Measurements from ENCODE around the gene URI1. TPM values are rescaled to one million over a fixed set of nuclear protein-coding genes. Genes with fewer than 3 reads are reported as not detected.

URI1 gene
- total and polyA plus RNA-seq, 4 donors, result 72.7 to 91.7 (median 84.3) TPM

DNA sequence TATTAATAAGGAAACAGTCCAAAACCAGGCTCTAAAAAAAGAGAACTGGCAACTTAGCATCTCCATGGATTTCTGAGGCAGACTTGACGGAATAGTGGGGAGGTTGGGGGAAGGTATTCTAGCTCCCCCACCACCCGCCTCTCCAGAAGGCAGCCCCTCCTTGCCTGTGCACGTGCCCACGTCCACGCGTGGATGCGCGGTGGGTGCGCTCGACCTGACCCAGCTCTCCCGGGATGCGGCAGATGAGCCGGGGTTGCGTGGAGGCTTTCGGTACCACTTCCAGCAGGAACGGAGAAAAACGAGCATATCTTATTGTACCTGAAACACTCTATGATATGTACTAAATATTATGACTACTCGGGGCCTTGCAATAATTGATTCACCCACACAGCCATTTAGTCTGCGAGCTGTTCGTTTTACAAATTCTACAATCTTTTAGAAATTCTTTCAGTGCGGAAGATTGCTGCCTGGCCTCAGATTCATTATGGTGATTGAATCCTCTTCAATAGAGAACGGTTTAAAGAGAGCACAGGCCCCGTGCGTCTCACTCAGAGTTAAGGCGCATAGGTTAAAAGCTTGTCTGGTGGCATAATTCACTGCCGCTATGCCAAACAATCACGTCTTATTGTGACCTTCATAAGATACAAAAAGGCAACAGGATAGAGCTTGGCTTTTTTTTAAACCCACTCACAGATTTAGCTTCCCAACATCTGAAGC lies 117.9 kb downstream of the URI1 start:
- Histone ChIP-seq H3K9me3 (ENCODE audit: control insufficient read depth, insufficient read depth, low read length) (no peaks in the 10 kb centered on the region), H3K27me3 (ENCODE audit: control insufficient read depth, insufficient read depth, low read length) (no peaks in the 10 kb centered on the region), H3K4me1 (ENCODE audit: control insufficient read depth, insufficient read depth, low read length) (peaks cover 12% of the 10 kb centered on the region), H3K27ac (ENCODE audit: low read depth, low read length) (no peak overlapping the region), H3K36me3 (ENCODE audit: control insufficient read depth, insufficient read depth, low read length) (no peaks in the 10 kb centered on the region), H3K4me3 (ENCODE audit: low read depth, low read length) (no peak overlapping the region)
- peak in 2 of 6 donors; percentile 27 to 78 for DNase-seq (ENCODE audit: low read depth in 4 of 6, low spot score in 6 of 6)
- WGBS (ENCODE audit: insufficient coverage), result 21% methylated on average over 4 of the region's 27 CpGs

DNA sequence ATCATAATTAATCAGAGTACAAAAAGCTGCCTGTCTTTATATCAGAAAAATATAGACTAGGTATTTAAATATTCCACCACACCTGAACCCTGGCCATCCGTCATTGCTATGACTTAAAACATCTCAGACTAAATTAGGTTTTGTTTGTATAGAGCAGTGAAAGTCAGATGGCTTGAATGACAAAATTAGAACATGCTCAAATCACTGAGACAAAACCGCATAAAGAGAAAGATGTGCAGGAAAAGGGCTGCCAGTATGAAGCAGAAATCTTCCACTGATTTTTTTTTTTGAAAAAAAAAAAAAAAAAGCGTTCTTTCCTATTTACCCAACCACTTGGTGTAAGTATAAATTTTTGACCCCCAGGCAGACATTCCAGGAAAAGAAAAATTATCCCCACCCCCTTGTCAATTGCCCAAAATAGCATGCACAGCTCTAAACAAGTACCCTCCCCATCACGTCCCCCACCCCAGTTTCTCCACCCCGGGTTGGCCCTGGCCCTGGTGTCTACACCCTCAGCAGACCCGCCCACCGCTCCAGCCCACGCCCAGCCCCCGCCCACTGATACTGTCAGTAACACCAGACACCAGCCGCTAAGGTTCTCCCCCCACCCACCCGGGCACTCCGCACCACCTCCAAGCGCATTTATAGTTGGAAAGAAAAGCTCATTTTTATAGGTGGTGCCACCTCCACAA lies 118.6 kb downstream of the URI1 start:
- Histone ChIP-seq H3K27ac (ENCODE audit: low read depth, low read length) (no peak overlapping the region), H3K4me1 (ENCODE audit: control insufficient read depth, insufficient read depth, low read length) (peaks cover 15% of the 10 kb centered on the region), H3K4me3 (ENCODE audit: low read depth, low read length) (no peak overlapping the region), H3K36me3 (ENCODE audit: control insufficient read depth, insufficient read depth, low read length) (no peaks in the 10 kb centered on the region), H3K9me3 (ENCODE audit: control insufficient read depth, insufficient read depth, low read length) (no peaks in the 10 kb centered on the region), H3K27me3 (ENCODE audit: control insufficient read depth, insufficient read depth, low read length) (no peaks in the 10 kb centered on the region)
- no CpG with 5 or more reads among the region's 13 CpGs for WGBS (ENCODE audit: insufficient coverage)
- DNase-seq (ENCODE audit: low read depth in 4 of 6, low spot score in 6 of 6), result peak in 2 of 6 donors; percentile 44 to 64

DNA sequence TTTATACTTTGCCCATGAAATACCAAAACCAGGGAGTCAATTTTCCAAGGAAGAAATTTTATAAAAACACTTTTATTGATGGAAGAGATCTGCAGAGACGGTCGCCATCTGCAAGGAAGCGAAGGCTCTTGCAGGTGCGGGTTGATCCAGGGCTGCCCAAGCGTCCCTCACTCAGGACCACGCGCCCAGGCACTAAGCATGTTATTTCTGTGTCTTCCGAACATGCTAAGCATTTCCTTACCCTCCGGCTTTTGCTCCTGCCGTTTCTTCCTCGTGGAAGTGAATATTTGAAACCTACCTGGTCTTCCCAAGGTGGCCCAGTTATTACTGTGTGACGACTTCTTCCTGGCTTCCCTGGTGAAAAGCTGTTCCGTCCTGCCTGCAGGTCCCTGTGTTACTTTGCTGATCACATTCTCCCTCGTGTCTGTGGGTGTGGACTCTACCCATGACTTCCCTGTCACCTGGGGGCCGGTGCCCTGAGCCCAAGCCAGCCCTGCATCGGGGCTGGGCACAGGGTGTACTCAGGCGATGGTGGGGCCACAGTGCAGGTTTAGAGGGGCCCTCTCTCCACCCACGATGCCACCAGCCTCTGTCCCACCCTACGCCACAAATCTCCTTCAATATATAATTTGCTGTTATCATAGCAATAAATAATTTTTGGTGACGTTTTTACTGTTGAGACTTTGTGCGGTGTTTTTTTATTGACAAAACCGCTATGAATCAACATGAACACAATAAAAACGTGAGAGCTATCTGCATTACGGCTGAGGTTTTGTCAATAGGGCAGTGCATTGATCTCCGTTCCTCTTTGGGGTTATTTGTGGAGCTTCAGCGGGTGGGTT lies 119.4 kb downstream of the URI1 start:
- Histone ChIP-seq H3K4me3 (ENCODE audit: low read depth, low read length) (no peak overlapping the region), H3K27me3 (ENCODE audit: control insufficient read depth, insufficient read depth, low read length) (no peaks in the 10 kb centered on the region), H3K27ac (ENCODE audit: low read depth, low read length) (no peak overlapping the region), H3K4me1 (ENCODE audit: control insufficient read depth, insufficient read depth, low read length) (peaks cover 15% of the 10 kb centered on the region), H3K9me3 (ENCODE audit: control insufficient read depth, insufficient read depth, low read length) (no peaks in the 10 kb centered on the region), H3K36me3 (ENCODE audit: control insufficient read depth, insufficient read depth, low read length) (no peaks in the 10 kb centered on the region)
- 87% methylated on average over 23 of the region's 26 CpGs for WGBS (ENCODE audit: insufficient coverage)
- peak in 1 of 6 donors; percentile 5 for DNase-seq (ENCODE audit: low read depth in 4 of 6, low spot score in 6 of 6)

DNA sequence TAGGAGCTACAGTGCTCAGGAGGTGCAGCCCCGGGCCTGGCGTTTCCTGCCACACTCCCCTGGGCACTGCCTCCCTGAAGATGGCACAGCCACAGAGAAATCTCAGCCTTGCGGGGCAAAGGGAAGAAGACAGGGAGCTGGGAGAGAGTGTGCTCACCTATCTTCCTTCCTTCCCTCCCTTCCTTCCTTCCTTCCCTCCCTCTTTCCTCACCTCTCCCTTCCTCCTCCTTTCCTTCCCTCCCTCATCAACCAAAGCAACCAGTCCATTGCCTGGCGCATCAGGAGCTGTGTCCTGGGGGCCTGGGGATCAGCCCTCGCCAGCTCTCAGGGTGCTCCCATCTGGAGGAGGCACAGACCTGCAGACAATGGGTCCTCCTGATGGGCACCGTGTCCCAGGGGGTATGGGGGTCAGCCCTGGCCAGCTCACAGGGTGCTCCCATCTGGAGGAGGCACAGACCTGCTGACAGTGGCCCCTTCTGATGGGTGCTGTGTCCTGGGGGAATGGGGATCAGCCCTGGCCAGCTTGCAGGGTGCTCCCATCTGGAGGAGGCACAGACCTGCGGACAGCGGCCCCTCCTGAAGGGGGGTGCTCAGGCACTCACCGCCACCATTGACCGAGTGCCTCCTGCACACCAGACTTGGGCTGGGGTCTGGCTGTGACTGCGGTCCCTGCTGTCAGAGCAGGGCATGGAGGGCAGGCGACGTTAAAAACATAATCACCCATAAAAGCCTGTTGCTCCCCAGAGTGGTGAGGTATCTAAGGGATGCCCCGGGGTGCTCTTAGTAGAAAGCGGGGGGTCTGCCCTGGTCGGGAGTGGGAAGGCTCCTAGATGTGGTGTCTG lies 120.2 kb downstream of the URI1 start:
- 87% methylated on average over 11 of the region's 16 CpGs for WGBS (ENCODE audit: insufficient coverage)
- H3K27ac ChIP-seq (ENCODE audit: low read depth, low read length), result no peak overlapping the region
- peaks cover 15% of the 10 kb centered on the region for H3K4me1 ChIP-seq (ENCODE audit: control insufficient read depth, insufficient read depth, low read length)
- H3K27me3 ChIP-seq (ENCODE audit: control insufficient read depth, insufficient read depth, low read length), result no peaks in the 10 kb centered on the region
- no peaks in the 10 kb centered on the region for H3K36me3 ChIP-seq (ENCODE audit: control insufficient read depth, insufficient read depth, low read length)
- H3K4me3 ChIP-seq (ENCODE audit: low read depth, low read length), result no peak overlapping the region
- no peak for DNase-seq (ENCODE audit: low read depth in 4 of 6, low spot score in 6 of 6)
- no peaks in the 10 kb centered on the region for H3K9me3 ChIP-seq (ENCODE audit: control insufficient read depth, insufficient read depth, low read length)

DNA sequence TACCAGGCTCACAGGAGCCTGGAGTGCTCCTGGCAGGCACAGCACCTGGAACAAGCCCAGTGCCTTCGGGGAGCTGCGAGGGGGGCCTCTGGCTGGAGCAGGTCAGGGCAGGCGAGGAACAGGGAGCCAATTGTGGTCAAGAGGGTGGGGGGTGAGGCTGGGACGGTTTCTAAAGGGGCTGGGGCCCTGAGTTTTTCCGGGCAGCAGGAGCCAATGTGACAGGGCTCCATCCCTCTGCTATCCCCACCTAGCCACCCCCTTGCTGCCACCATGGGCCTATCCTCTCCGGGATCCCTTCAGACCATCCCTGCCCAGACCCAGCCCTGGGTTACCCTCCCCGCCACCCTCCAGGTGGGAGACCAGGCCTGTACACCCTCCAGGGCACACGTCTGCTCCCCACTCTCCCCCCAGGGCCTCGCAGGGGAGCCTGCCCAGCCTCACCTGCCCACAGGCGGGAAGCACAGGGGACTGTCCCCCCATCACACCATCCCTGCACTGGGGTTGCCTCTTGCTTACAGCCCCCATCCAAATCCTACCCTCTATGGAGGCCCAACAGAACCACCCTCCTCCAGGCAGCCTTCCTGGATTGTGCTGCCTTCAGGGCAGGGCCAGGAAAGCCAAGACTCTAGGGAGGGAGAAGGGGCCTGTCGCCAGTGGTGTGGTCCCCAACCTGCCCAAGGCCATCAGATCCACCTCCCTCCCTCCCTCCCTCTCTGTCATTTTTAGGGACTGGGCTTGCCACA lies 121.0 kb downstream of the URI1 start:
- WGBS (ENCODE audit: insufficient coverage), result 90% methylated on average over 9 of the region's 11 CpGs
- Histone ChIP-seq H3K27ac (ENCODE audit: low read depth, low read length) (no peak overlapping the region), H3K27me3 (ENCODE audit: control insufficient read depth, insufficient read depth, low read length) (no peaks in the 10 kb centered on the region), H3K4me1 (ENCODE audit: control insufficient read depth, insufficient read depth, low read length) (peaks cover 15% of the 10 kb centered on the region), H3K4me3 (ENCODE audit: low read depth, low read length) (no peak overlapping the region), H3K9me3 (ENCODE audit: control insufficient read depth, insufficient read depth, low read length) (no peaks in the 10 kb centered on the region), H3K36me3 (ENCODE audit: control insufficient read depth, insufficient read depth, low read length) (no peaks in the 10 kb centered on the region)
- DNase-seq (ENCODE audit: low read depth in 4 of 6, low spot score in 6 of 6), result no peak

DNA sequence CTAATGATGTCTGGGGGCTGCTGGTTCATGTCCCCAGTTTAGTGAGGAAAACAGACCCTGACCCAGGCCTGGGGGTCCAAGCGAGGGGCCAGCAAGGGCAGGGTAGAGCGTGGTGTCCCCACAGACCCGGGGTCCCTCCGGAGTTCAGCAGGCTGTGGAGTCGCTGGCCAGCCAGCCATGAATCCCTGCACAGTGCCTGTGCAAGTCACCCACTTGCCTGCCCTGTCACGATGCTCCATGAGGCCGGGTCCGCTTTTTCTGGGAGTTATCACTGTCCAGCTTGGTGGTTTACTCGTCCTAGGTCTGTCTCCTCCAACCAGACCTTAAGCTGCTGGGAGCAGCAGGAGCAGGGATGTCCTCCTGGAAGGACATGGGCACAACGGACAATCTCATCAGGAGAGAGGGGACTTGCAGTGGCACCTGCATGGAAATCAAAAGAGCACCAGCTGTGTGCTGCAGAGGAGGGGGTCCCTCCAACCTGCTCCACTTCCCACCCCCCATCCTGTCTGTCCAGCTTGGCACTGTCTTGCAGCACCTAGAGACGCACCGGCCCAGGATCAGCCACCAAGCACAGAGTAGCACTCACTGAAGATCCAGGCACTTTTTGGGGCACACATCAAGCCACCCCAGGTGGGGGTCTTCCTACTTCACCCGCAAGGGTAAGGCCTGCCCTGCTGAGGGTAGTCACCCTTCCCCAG lies 121.8 kb downstream of the URI1 start:
- Histone ChIP-seq H3K4me3 (ENCODE audit: low read depth, low read length) (no peak overlapping the region), H3K36me3 (ENCODE audit: control insufficient read depth, insufficient read depth, low read length) (no peaks in the 10 kb centered on the region), H3K9me3 (ENCODE audit: control insufficient read depth, insufficient read depth, low read length) (no peaks in the 10 kb centered on the region), H3K4me1 (ENCODE audit: control insufficient read depth, insufficient read depth, low read length) (peaks cover 15% of the 10 kb centered on the region), H3K27me3 (ENCODE audit: control insufficient read depth, insufficient read depth, low read length) (no peaks in the 10 kb centered on the region), H3K27ac (ENCODE audit: low read depth, low read length) (no peak overlapping the region)
- WGBS (ENCODE audit: insufficient coverage), result 91% methylated on average over 12 of the region's 13 CpGs
- no peak for DNase-seq (ENCODE audit: low read depth in 4 of 6, low spot score in 6 of 6)

DNA sequence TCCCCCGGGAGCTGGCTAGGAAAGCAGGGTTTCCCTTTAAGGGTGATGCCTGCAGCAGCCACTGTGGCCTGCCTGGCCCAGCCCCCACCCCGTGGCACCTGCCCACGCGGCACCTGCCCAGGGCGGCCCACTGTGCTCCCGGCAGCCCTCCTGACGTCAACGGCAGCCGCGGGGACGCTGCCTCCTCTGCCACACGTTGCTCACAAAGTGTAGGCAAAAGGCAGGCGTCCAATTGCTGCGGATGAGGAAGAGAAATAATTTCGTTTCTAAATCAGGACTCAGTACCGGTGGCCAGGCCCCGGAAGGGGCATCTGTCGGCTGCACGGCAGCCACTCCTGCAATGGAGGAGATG lies 122.3 kb downstream of the URI1 start:
- Histone ChIP-seq H3K4me1 (ENCODE audit: control insufficient read depth, insufficient read depth, low read length) (peaks cover 15% of the 10 kb centered on the region), H3K27me3 (ENCODE audit: control insufficient read depth, insufficient read depth, low read length) (no peaks in the 10 kb centered on the region), H3K4me3 (ENCODE audit: low read depth, low read length) (no peak overlapping the region), H3K9me3 (ENCODE audit: control insufficient read depth, insufficient read depth, low read length) (no peaks in the 10 kb centered on the region), H3K36me3 (ENCODE audit: control insufficient read depth, insufficient read depth, low read length) (no peaks in the 10 kb centered on the region), H3K27ac (ENCODE audit: low read depth, low read length) (no peak overlapping the region)
- no peak for DNase-seq (ENCODE audit: low read depth in 4 of 6, low spot score in 6 of 6)
- WGBS (ENCODE audit: insufficient coverage), result 60% methylated on average over 19 of the region's 19 CpGs

DNA sequence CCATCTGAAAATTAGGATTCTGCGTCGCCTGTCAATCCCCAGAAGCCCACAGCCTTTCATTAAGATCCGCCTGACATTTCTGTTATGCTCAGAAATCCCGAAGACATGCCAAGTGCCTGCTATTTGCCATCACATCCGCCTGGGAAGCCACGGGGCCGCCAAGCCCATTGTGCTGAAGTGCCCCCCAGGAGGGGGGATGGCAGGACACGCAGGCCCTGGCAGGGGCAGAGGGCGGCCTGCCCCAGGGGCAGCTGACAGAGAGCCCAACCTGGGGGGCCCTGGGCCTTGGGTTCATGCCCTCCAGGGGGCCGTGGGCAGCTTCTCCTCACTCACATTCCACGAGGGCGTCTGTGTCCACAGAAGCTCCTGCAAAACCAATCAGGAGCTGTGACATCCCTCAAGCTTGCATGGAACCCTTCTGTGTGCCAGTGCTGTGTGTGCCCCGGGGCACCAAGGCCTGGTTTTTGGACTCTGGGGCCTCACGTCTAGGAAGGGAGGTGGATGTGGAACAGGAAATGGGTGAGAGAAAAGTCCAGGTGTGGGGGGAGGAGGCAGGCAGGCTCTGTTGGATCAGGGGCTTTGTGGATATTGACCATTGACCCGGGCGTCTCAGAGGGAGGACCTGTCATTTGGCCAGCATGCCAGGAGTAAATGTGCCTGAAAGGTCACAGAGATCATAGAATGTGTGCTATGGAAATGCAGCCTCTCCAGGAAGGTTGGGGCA lies 122.9 kb downstream of the URI1 start:
- DNase-seq (ENCODE audit: low read depth in 4 of 6, low spot score in 6 of 6), result peak in 2 of 6 donors; percentile 4 to 54
- Histone ChIP-seq H3K36me3 (ENCODE audit: control insufficient read depth, insufficient read depth, low read length) (no peaks in the 10 kb centered on the region), H3K4me3 (ENCODE audit: low read depth, low read length) (no peak overlapping the region), H3K9me3 (ENCODE audit: control insufficient read depth, insufficient read depth, low read length) (no peaks in the 10 kb centered on the region), H3K27me3 (ENCODE audit: control insufficient read depth, insufficient read depth, low read length) (no peaks in the 10 kb centered on the region), H3K4me1 (ENCODE audit: control insufficient read depth, insufficient read depth, low read length) (peaks cover 12% of the 10 kb centered on the region), H3K27ac (ENCODE audit: low read depth, low read length) (no peak overlapping the region)
- 74% methylated on average over 15 of the region's 16 CpGs for WGBS (ENCODE audit: insufficient coverage)

All from spinal cord (tissue), 10 donors.